ENCODE results near the gene KCNQ1.

DNA sequence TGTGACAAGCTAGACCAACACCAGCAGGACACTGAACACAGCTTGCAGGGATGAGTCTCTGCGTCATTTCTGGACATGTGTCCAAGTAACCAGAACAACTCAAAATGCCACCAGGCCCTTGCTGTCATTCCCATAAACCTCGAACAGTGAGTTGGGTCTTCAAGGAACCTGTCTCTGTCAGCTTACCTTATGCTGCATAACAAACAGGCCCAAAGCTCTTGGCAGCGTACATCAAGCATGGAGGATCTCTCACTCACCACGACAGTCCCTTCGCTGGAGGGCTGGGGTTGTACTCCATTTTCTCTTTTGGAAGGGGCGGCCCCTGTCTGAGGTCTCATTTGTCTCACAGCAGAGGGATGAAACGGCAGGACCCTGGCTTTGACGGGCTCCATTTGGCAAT, 434.0 kb downstream of the KCNQ1 start:
- no peak for TF ChIP-seq POLR2A (IDR thresholded peaks at IDR 0.05)
- TF ChIP-seq, protein P1, sequence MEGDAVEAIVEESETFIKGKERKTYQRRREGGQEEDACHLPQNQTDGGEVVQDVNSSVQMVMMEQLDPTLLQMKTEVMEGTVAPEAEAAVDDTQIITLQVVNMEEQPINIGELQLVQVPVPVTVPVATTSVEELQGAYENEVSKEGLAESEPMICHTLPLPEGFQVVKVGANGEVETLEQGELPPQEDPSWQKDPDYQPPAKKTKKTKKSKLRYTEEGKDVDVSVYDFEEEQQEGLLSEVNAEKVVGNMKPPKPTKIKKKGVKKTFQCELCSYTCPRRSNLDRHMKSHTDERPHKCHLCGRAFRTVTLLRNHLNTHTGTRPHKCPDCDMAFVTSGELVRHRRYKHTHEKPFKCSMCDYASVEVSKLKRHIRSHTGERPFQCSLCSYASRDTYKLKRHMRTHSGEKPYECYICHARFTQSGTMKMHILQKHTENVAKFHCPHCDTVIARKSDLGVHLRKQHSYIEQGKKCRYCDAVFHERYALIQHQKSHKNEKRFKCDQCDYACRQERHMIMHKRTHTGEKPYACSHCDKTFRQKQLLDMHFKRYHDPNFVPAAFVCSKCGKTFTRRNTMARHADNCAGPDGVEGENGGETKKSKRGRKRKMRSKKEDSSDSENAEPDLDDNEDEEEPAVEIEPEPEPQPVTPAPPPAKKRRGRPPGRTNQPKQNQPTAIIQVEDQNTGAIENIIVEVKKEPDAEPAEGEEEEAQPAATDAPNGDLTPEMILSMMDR (IDR thresholded peaks at IDR 0.05), result no peak
